NCI-H748 treated with DMSO at 0.1 percent for 48 hours (cell line): Measurements from ENCODE around the gene IL23R.
"Not testable (repeated sequence)": the region's sequence is repeated elsewhere in the genome, so short reads cannot be mapped to it uniquely, and the experiment has no call there.

ENCODE experiments used
- DNase-seq: peaks from one replicate; lab custom pipeline; 2025; lab: John Stamatoyannopoulos, UW

IL23R gene

GRCh38 chr1:67166196-67166595 is at the start of gene IL23R:
Gene IL23R, plus strand, starts transcription at chr1:67166454. Its CDS starts 1,667 bp downstream, at chr1:67168121.
- no peak for DNase-seq

- no peak for DNase-seq
Measured at GRCh38 chr1:67118191-67118590, 48.1 kb upstream of the IL23R start.

DNA sequence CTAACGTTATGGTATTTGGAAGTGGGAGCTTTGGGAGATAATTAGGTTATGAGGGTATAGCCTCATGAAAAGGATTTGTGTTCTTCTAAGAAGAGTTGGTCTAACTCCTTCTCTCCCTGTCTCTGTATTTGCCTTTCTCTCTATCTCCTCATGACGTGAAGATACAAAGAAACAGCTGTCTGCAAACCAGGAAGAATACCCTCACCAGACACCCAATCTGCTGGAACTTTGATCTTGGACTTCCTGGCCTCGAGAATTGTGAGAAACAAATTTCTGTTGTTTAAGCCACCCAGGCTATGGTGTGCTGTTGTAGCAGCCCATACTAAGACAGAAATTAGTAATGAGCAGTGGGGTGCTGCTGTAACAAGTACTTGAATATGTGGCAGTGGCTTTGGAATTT is 47.6 kb upstream of the IL23R start:
- no peak for DNase-seq

DNA sequence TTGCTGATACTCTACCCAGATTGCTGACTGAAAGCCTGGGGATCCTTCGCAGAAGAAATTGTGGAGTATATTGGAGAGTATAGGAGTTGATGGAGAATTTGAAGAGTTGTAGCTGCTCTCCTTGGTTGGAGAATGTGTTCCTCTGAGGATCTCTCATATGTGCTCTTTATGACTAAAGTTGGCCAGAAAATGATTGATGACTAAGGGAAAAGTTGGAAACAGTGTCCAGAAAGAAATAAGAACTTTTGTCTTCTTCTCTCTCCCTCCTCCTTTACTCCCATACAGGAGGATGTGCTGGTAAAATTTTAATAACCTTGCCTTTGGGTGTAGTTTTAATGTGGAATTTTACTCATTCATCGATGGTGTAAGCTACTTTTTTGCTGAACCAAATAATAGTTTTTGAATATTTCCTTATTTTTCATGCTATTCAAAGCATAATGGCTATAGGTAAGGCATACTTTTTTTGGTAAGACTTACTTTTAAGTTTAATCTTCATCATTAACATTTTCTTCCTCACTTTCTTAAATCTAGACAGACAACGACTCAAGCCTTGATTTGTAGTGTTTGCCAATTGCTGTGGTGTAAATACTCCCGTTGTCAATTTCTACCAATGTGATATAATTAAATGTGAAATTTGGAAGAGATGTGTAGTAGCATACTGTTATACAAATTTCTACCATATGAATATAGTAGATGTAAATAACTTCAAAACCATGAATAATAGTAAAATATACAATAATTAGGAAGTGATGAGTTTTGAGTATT is 45.2 kb upstream of the IL23R start:
- DNase-seq: no peak

DNA sequence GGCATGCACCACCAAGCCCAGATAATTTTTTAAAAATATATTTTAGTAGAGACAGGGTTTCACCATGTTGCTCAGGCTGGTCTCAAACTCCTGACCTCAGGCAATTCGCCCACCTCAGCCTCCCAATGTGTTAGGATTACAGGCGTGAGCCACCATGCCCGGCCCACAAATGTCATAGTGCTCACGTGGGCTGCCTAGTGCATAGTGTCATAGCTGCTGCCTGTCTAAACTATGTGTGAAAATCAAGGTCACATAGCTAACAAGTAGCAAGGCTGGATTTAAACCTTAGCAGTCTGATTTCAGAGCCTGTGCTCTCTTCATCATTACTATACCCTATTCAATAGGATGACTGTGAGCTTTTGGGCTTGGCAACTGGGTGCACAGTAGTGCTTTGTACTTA is 41.8 kb upstream of the IL23R start:
- DNase-seq: no peak

GRCh38 chr1:67126111-67126746 is 40.0 kb upstream of the IL23R start:
- no peak for DNase-seq

DNA sequence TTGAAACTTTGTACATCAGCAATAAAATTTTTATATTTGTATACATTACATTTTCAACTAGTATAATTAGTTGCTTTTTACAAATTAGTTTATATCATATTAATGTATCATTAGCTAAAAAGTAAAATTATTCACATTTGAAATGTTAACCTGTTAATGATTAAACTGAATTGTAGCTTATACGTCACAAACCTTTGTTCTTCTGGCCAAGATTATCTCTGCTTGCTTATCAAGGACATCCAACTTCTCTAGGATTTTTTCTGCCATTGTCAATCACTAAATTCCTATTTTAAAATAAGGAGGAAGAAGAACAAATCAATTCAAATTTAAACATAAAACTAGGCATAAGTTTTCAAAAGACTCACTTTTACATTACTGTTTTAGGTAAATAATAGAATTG is 39.3 kb upstream of the IL23R start:
- no peak for DNase-seq

GRCh38 chr1:67130673-67131072 is 35.6 kb upstream of the IL23R start:
- no peak for DNase-seq

- no peak for DNase-seq
Measured at GRCh38 chr1:67133177-67133576, 33.1 kb upstream of the IL23R start.

DNA sequence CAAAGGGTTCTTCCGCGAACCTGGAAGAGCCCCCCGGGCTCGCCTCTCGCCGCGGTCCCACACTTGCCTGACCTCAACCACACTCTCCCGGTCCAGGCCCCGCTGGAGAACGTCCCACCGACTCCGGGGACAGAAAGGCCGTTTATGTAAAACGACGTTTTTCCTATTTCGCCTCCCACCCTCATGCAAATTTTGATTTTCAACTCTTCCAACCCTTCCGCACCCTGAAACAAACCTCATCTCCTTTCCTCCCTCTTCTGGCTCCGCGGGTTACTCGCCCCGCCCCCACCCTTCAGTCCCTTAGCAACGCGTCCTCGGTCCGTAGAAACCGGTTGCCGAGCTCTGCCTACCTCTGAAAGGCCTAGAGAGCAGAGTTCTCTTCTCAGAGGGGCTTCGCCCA is 31.6 kb upstream of the IL23R start, which contains the start of gene C1orf141:
Gene C1orf141, minus strand, starts transcription at position 276 of the 400 bp plus-strand sequence. CDS start 7,730 bp downstream, outside the sequence.
- no peak for DNase-seq

DNA sequence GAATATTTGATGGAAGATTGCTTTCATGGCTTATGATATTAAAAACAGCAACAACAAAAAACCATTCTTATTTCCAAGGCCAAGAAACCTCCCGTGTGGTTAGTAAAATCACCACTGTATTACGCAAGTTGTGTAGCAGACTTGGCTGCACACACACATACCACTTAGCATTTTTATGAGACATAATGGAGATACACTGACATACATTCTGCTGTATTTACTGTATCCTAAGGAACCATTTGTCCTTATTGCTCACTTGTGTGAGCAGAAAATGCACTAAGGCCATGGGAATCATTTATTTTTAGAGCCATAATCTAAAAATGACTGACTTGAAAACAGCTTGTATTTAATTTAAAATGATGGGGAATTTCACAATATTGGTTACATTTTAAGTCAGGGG is 30.9 kb upstream of the IL23R start:
- DNase-seq: no peak

DNA sequence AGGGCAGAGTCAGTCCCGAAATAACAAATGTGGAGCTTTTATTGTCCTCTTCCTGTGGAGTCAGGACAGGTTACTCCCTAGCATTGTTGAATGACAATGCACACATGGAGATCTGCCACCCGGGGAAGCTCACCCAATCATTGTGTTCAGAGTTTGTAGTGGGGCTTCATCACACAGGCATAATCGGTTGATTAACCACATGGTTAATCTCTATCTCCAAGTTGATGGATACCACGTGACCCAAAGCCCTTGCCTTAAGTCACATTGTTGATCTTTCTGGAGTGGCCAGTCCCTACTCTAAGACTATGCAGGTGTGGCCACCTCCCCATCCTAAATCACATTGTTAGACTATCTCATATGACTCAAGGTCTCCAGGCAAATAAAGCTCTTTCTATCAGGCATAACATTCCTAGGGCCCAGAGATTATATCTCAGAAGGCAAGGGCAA is 28.9 kb upstream of the IL23R start:
- DNase-seq: no peak

DNA sequence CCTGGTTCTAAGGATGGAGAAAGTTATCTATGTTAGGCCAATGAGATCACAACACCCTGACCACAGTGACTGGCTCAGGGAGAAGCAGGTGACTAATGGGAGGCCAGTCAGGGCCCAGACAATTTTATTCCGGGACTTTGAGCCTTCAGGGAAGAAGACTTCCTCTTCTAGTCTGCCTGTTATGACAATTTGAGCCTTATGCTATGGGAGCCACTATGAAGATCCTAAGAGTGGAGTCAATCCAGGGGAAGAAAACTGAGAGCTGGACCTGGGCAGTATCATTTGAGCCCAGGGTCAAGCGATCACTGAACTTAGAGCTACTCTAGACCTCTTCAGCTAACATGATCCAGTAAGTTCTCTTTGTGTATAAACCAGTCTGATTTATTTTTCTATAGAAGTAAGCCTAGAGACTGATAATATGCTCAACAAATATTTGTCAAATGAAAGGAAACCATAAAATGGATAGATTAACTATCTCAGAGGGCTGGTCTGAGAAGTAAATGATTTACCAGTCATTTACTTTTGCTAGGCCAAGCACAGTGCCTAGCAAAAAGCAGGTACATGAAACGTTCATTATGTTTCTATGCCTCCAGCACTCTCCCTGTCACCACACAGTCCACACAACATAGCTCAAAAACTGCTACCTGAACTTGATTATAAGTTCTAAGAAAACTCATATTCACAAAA is 27.3 kb upstream of the IL23R start:
- no peak for DNase-seq

GRCh38 chr1:67140460-67140859 is 25.8 kb upstream of the IL23R start:
- no peak for DNase-seq

- DNase-seq: not testable (repeated sequence)
Measured at GRCh38 chr1:67141832-67142231, 24.4 kb upstream of the IL23R start.

- DNase-seq: no peak
Measured at GRCh38 chr1:67142931-67143330, 23.3 kb upstream of the IL23R start.

GRCh38 chr1:67143966-67144365 is 22.3 kb upstream of the IL23R start:
- DNase-seq: no peak

DNA sequence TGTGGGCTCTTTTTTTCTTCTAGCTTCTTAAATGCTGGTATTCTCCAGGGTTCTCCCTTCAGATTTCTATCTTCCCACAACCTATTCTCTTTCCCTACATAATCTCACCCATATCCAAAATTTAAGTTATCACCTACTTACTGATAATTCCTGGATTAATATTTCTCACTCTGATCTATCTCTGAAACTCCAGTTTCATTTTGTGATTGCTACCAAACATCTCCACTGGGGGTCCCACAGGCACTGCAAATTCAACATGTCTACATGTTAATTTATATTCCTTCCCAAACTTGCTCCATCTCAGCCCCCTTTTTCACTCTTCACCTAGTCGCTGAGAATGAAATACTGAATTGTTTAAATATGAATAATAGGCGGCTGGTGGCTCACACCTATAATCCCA is 21.6 kb upstream of the IL23R start:
- DNase-seq: no peak

DNA sequence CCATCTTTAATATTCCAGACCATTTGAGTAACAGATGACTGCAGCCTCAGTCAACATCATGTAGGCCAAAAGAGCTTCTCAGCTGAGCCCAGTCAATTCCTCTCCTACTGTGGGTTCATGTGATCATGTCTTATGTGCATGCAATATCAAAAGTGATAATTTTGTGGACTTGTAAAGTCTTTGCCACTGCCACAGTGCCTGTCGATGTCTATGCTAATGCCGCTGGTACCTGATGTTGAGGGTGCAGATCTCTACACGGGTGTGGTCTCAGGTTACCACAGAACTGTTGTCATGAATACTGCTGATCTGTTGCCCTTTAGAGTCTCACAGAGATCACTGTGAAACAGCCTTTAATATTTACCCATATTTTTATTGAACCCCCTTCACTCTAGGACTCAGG is 20.2 kb upstream of the IL23R start:
- DNase-seq: no peak

DNA sequence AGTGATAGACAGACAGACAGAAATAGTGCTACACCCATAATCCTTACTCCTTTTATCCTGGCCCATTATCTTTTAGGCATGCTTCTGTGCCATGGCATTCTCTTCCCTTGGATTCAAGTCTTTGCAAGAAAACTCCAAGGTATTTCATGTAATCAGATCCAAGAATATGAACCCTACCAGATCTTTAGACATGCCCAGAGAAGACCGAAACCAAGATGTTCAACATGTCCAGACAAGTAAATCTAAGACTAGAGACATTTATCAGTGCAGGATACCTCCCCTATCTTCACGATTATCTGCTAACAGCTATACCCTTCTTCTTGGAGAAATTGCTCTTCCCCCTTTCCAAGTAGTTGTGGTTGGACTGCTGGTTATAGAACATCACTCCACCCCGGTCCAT is 19.7 kb upstream of the IL23R start:
- no peak for DNase-seq

GRCh38 chr1:67147973-67148372 is 18.3 kb upstream of the IL23R start:
- DNase-seq: not testable (repeated sequence)

DNA sequence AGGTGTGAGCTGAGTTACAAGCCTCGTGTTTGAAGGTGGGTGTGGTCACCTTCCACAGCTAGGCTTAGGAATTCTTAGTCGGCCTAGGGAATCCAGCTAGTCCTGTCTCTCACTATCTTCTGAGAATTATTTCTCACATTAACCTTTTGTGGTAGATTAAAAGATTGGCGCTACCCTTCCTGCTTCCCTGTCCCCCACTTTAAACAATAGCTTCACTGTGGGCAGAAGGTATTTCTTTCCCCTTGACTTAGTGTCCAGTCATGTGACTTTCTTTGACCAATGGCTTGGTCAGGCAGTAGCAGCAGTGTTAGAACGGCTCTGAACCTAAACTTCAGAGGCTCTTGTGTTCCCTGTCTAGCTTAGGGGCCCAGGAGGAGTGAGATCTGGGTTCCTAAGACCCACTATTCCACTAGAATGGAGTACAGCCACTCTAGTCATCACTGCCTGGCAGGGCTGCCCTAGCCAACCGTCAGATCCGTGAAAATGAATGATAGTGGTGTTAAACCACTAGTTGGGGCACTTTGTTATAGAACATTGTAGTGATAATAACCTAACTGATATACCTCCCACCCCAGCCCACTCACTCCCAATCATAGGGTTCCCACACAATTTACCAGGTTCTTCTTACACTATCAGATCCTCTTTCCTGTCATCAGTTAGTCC is 17.6 kb upstream of the IL23R start:
- no peak for DNase-seq
